Measurements from ENCODE around the gene ARL3.
"Not testable (repeated sequence)": the region's sequence is repeated elsewhere in the genome, so short reads cannot be mapped to it uniquely, and the experiment has no call there.

ARL3 gene

DNA sequence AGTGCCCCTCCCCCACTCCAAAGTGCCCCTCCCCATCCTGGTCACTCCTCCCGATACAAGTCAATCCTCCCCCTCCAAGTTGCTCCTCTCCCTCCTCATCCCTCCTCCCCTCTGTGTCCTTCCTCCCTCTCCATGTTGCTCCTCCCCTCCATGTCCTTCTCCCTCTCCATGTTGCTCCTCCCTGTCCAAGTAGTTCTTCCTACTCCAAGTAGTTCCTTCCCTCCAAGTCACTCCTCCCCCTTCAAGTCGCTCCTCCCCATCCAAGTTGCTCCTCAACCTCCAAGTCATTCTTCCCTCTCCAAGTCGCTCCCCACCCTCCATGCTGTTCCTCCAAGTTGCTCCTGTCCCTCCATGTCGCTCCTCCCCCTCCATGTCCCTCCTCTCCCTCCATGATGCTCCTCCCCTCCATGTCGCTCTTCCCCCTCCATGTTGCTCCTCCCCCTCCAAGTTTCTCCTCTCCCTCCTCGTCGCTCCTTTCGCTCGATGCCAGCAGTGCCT, 20.9 kb upstream of the ARL3 start:
- DNase-seq (ENCODE audit: low spot score), result no peak

DNA sequence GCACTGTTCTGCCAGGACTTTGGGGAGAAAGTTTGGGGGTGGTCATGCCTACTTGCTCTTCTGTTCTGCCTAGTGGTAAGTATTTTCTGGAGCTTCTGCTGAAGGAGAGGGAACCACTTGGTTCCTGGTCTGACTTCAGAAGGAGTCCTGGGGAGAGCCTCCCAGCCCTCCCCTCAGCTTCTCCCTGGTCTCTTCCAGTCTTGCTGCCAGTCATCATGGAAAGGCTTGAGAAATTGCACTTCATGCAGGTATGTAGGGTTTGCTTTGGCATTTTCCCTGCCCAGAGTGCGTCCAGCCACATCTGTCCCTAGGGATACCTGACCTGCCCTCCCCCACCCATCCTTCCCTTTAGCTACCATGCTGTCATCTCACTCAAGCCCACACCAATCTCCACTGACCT, 18.5 kb upstream of the ARL3 start:
- no peak for DNase-seq (ENCODE audit: low spot score)

DNA sequence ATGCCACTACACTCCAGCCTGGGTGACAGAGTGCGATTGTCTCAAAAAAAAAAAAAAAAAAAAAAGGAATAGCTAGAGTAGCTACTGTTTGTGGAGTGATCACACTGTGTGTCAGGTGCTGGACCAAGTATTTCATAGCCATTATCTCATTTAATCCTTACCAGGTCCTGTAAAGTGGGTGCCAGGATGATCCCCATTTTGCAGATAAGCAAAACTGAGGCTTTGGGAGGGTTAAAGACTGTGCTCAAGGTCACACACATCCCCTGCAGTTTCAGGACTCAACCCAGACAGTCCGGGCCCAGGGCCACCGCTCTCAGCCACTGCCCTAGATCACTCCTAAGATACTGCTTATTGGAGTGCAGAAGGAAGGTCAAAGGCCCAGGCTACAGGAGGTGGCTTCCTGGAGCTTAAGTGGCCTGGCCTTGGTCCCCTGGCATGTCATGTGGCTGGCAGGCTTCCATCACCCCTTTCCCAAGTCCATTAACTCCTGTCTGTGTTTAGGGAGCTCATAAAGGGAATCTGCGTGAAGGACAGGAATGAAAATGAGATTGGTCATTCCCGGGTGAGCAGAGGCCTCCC, 17.1 kb upstream of the ARL3 start:
- no peak for DNase-seq (ENCODE audit: low spot score)

DNA sequence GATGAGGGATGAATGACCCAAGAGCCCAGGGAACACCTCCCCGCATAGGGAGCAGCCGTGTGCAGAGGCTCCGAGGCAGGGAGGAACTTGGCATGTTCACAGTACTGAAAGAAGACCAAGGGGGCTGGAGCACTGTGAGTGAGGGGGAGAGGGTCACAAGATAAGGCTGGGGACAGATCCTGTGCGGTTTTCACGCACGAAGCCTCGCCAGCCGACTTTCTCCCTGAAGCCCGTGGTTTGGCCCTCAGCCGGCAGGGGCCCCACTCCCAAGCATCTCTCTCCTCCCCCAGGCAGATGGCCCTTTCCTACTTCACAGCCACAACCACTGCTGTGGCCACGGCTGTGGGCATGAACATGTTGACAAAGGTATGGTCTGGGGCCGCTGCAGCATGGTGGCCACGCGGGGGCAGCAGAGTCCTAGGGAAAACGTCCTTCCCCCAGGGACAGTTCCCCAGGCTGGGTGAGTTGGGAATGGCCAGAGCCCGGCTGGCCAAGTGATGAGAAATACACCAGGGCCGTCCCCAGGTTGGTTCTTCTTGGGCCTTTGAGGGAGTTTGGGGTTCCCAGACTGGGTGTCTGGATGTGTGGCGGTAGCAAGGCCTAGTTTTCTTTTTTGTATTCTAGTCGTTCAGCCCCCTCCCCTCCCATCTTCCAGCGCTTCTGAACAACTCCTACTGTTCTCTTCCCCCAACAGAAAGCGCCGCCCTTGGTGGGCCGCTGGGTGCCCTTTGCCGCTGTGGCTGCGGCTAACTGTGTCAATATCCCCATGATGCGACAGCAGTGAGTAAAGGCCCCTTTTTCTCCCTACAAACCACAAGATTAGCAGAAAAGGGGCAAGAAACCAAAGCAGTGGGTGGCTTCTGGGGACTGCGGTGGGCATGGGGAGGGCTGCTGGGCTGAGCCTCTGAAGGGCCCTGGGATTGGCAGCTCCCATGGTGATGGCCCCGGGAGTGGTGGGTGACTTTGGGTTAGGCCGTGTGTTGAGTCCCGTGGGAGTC, 15.1 kb upstream of the ARL3 start:
- peak; percentile 50 for DNase-seq (ENCODE audit: low spot score)

DNA sequence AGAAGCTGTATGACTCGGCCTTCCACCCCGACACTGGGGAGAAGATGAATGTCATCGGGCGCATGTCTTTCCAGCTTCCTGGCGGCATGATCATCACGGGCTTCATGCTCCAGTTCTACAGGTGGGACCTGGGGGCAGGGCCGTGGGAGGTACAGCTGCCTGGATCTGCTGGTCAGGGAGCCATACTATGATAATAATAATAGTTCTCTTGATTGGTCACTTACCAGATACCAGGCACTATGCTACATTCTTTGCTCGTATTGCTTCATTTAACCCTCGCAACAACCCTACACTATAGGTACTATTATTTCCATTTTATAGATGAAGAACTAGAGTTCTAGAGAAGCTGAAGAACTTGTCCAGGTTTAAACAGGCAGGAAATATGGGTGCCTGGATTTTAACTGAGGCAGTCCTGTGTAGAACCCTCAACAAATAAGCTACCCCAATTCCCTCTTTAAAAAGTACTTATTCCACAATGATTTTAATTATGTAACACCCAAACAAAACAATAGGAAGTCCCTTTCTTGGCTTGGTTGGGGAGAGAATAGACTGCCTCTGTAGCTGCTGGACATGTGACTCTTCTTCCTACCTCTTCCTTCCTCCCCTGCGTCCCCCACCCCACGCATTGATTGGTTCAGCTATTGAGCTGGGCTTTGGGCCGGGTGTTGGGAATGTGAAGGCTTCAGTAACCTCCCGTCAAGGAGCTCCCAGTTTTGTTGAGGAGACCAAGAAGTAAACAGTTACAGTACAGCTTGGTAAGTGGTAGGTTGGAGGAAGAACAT, 13.0 kb upstream of the ARL3 start:
- DNase-seq (ENCODE audit: low spot score), result no peak

DNA sequence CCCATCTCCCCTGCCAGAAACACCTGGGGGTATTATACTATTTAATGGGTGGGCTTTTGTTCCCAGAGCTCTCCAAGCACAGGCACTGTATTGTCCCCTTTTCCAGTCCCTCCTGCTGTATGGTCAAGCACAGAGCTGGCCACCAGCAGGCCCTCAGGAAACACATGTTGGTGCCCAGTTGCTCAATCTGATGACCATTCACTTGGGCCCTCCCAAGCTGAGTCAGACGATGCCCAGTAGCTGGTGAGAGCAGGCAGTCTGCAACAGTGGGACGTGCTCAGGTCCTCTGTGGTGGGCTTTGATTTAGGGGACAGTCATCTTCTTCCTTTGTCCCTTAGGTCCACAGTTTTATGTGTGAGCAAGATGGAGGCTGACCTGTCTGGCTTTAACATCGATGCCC, 12.1 kb upstream of the ARL3 start:
- DNase-seq (ENCODE audit: low spot score), result no peak

DNA sequence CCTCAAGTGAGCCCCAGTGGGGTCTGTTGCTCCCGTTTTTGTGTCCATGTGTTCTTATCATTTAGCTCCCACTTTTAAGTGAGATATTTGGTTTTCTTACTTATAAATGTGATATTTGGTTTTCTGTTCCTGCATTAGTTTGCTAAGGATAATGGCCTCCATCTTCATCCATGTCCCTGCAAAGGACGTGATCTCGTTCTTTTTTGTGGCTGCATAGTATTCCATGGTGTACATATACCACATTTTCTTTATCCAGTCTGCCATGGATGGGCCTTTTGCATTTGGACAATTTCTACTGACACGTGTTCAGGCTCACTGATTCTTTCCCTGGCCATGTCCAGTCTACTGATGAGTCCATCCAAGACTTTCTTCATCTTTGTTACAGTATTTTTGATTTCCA, 9.8 kb upstream of the ARL3 start:
- DNase-seq (ENCODE audit: low spot score), result no peak

DNA sequence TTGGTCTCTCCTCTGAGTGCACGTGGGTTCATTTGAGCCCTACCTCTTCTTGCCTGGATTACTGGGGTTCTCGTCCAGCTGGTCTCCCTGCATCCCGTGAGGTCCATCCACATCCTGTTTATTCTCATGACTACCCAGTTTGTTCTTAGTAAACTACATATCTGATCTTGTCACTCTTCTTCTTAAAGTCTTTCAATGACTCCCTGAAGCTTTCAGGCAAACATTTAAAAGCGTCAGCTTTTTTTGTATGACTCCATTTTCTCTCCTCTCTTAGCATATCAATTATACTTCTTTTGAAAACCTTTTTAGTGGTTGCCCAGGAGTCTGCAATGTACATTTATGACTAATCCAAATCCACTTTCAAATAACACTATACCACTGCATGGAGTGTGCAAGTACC, 7.8 kb upstream of the ARL3 start:
- DNase-seq (ENCODE audit: low spot score), result no peak

DNA sequence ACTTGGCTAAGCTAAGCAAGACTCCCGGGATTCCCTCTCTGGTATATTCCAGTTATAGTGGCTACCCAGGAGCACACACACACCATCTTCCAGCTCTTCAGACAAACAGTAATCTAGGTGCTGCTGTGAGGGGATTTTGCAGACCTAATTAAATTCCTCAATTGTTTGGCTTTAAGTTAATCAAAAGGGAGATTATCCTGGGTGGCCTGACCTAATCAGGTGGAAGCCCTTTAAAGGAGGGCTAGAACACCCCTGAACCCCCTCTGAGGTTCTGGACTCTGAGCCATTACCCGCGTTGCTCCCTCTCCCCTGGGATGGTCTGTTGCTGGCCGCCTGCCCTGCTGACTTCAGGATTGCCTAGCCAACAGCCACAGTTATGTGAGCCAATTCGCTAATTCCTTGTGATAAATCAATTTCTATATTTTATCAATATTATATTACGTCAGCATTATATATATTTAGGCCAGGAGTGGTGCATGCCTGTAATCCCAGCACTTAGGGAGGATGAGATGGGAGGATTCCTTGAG, 6.6 kb upstream of the ARL3 start:
- no peak for DNase-seq (ENCODE audit: low spot score)

DNA sequence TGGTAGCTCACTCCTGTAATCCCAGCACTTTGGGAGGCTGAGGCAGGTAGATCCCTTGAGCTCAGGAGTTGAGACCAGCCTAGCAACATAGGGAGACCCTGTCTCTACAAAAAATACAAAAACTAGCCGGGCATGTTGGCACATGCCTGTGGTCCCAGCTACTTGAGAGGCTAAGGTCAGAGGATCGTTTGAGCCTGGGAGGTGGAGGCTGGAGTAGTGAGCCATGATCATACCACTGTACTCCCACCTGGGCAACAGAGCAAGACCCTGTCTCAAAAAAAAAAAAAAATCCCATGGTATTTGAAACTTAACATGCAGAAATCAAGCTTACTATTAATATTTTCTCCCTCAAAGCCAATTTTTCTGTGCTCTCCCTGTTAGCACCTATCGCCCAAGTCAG, 6.1 kb upstream of the ARL3 start:
- no peak for DNase-seq (ENCODE audit: low spot score)

DNA sequence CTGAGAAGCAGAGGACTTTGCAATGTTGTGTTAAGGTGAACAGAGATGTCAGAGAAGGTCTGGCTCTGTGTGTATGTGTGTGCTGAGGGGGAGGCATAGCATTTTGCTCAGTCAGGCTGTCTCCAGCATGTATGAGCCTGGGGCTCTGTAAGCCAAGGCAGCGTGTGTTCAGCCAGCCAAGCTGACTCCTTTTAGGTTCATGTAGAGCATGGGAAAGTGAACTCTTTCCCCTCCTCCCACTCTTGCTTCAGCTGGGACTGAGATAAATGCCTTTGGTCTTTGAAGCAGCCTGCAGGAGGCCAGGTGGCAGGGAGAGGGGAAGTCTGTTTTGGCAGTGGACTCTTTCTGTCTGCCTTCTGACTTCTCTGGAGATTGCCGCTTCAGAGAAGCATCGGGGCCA, 4.0 kb upstream of the ARL3 start:
- DNase-seq (ENCODE audit: low spot score), result no peak

DNA sequence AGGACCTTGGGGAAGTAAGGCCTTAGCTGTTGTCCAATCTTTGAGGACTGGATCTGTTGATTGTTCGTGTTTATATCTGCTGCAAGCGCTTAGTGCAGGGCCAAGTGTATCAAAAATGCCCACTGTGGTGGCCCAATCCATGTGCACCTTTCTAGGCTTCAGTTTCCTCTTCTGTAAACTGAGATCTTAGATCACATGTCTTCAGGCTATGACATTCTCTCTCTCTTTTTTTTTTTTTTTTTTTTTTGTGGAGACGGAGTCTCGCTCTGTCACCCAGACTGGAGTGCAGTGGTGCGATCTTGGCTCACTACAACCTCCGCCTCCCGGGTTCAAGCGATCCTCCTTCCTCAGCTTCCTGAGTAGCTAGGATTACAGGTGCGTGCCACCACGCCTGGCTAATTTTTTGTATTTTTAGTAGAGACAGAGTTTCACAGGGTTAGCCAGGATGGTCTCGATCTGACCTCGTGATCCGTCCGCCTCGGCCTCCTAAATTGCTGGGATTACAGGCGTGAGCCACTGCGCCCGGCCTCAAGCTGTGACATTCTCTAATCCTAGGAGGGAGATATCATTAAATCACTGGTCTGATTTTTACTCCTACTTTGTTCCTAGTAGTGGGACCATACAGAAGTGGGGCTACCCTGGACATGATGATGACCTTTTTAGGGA, 2.8 kb upstream of the ARL3 start:
- not testable (repeated sequence) for DNase-seq (ENCODE audit: low spot score)

DNA sequence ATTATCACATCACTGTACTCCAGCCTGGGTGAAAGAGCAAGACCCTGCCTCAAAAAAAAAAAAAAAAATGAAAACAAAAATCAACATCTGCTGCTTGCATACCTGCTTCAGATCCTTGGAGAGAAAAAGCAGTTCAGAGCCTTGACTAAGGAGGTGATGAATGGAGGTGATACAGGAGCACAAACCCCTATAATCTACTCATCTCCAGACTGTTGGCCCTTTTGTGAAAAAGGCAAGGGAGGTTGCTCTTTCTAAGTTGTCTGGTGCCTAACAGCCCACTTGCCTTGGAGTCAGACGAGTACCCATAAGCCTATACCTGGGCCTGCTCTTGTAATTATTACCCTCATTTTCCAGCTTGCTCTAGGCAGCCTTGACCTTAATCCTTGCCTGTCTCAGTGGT, 1.7 kb upstream of the ARL3 start:
- no peak for DNase-seq (ENCODE audit: low spot score)

DNA sequence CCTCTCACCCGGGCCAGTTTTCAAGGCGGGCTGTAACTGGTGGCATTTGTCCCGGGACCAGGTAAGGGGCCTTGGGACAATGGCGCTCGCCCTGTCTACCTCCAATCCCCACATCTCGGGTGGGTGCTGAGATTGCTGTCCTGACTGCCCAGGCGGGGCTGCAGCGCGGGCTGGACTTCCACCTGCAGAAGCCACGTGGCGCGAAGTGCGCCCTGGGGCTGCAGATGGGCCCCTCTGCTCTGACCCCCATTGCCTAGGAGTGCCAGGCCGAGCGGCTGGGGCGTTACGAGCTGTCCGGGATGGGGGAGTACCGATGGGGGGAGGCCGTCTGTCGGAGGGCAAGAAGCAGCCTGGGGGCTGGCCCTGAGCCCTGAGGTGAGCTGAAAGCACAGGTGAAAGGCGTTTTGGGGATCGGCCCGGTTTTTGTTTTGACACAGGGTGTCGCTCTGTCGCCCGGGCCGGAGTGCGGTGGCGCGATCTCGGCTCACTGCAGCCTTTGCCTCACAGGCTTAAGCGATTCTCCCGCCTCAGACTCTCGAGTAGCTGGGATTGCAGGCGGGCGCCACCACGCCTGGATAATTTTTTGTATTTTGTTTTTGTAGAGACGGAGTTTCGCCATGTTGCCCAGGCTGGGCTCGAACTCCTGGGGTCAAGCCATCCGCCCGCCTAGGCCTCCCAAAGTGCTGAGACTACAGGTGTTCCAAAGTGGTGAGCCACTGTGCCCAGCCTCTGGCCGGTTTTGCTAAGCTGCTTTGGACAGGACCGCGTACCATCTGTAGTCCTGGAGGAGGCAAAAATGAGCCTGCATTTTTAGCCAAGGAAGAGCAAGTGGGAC, 641 bp upstream of the ARL3 start, which contains the start of gene SFXN2:
SFXN2 (plus strand) TSS at position 16 of the 835 bp plus-strand sequence. CDS start 12,001 bp downstream, outside the sequence.
- DNase-seq (ENCODE audit: low spot score), result no peak

DNA sequence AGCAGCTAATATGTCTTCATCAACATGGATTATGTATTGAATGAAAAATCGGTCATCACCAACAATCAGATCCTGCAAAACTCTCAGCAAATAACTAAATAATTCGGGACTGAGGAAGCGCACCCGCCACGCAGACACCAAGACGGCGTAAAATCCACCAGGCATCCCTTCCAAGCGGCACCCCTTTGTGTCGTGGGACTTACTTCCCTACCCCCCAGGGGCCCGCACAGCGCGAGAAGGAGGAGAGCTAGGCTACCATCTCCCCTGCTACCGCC, 721 bp downstream of the ARL3 start:
- DNase-seq (ENCODE audit: low spot score), result no peak

DNA sequence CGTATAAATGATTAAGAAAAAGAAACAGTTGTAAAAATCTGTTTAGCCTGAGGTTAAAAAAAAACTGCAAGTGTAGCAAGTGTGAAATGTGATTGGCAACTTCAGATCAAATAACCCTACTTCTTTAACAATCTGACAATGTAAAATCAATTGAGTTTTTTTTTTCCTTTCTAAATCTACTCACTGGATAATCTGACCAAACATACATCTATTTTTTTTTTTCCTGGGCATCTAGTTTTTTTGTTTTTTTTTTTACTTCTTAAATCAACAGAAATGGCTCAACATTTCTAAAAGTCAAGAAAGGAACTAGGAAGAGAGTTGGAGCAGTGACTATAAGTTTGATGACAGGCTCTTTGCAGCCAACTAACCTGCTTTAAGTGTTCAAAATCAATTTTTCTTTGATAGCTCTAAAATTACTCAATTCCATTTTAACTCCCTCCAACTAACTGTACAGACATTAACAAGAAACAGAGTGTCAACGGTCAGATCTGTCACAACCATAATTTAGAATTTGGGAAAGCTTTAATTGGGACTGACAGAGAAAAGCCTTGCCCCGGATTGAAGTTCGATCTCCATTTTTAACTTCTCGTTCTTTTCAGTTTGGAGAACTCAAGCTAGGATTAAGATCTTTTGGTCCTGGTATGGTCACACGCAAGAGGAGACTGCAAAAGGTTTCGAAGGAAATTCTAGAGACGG, 1.2 kb downstream of the ARL3 start:
- no peak for DNase-seq (ENCODE audit: low spot score)

DNA sequence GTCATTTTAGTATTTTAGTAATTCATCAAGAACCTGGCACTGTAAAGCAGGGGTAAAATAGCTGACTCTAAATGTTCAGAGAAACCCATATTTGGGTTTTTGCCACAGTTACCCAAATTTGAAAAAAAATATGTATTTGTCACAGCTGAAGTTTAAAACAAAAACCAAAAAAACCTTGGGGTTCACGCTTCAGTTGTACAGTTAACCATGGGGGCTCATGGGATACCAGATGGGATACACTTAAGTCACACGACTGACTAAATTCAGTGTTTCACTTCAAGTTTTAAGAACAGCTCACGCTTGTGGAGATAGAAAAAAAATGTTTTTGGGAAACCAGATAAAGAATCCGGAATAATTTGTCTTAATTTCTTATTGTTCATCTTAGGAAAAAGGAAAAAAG, 2.1 kb downstream of the ARL3 start:
- DNase-seq (ENCODE audit: low spot score), result no peak

DNA sequence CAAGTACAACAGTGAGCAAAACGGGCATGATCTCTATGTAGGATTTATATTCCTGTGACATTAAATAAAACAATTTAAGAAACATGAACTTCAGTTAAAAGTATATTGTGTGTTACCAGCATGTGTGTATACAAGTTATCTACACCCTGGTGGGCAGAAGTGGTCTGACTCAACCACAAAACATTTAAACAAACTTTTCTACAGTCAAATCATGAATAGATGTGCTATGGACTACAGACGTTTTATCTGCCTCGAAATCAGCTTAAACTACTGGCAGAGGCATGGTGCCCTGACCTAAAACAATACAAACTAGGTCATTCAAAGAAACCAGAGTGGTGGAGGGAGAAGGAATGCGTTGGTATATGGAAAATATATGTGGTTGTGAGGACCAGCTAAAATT, 3.6 kb downstream of the ARL3 start:
- DNase-seq (ENCODE audit: low spot score), result peak; percentile 66

DNA sequence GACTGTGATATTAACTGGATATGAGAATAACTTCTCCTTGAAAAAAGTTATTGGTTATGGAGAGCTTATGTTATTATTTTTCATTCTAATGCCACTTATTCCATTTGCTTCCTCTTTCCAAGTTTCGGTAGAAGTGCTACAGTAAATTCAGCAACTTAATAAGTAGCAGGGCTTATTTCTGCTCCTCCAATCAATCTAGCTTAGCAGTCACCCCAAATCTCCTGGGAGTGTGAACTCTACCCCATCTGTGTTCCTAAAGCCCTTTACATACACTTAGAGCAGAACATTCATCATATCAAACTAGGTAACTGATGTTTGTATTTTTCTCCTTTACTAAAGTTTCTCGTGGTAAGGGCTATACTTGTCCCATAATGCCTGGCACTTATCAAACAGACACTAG, 8.7 kb downstream of the ARL3 start:
- DNase-seq (ENCODE audit: low spot score), result no peak

DNA sequence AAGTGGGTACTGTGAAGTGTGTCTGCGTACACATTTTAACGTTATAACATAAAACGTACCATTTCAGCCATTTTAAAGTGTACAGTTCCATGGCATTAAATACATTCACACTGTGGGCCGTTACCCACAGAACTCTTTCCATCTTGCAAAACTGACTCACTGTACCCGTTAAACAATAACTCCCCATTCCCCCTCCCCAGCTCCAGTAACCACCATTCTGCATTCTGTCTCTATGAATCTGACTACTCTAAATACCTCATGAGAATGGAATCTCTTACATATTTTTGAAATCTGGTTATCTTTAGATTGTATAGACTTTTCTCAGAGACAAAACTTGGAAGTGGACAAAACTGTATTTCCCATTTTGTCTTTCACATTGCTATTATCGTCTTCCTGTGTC, 9.3 kb downstream of the ARL3 start:
- no peak for DNase-seq (ENCODE audit: low spot score)
